SK-N-SH (cell line): ENCODE measurements around the gene SLC25A44. TPM values are rescaled to one million over a fixed set of nuclear protein-coding genes. Genes with fewer than 3 reads are reported as not detected.

Experiments used
- CTCF ChIA-PET: fragments of 300-600, 350-600 bp; formaldehyde crosslinking; extraction: SDS; loops from one replicate; lab custom pipeline; 2021; lab: Yijun Ruan, JAX
- POLR2A ChIA-PET: fragments of 350-600 bp; sonication (Branson Sonifier 250); formaldehyde crosslinking; extraction: SDS; loops from one replicate; lab custom pipeline; 2020; ENCODE audit warnings: antibody characterized with exemption, inconsistent platforms; lab: Yijun Ruan, JAX
- DNase-seq: peaks from one replicate; pipeline ENCODE4 v3.0.0; 2012
- H2AFZ ChIP-seq: fragments of 200-600 bp; sonication (generic); 2 replicates; pipeline ENCODE4 v1.8.1; 2016; ENCODE audit warnings: antibody characterized with exemption, mild to moderate bottlenecking, low read depth
- H3F3A ChIP-seq: fragments of 200-600 bp; sonication (generic); replicated peaks from 2 replicates; pipeline ENCODE3; 2016; ENCODE audit warnings: antibody characterized with exemption, mild to moderate bottlenecking; ENCODE audit not compliant: insufficient read depth
- H3K27ac ChIP-seq, 2 experiments: fragments of 200-500 bp in 1 of 2; fragments of 200-600 bp in 1 of 2; sonication (Bioruptor generic) in 1 of 2; sonication (generic), shearing (Covaris generic) in 1 of 2; 2 replicates each; pipeline versions ENCODE4 v1.5.1 to v1.6.1; 2014 to 2016; ENCODE audit warnings: low read depth in 2 of 2, inconsistent platforms in 1 of 2, low read length in 1 of 2, mild to moderate bottlenecking in 1 of 2, mixed read lengths in 1 of 2
- H3K27me3 ChIP-seq: fragments of 200-600 bp; sonication (generic), shearing (Covaris generic); 2 replicates; pipeline ENCODE4 v1.6.1; 2016; ENCODE audit warnings: mixed run types; ENCODE audit not compliant: insufficient read depth
- H3K36me3 ChIP-seq, 2 experiments: fragments of 200-500 bp in 1 of 2; fragments of 200-600 bp in 1 of 2; sonication (Bioruptor generic) in 1 of 2; sonication (generic) in 1 of 2; replicated peaks in 1 of 2; 2 replicates each; pipeline versions ENCODE3 to v1.5.1; 2014 to 2016; ENCODE audit warnings: low read length in 1 of 2, mild to moderate bottlenecking in 1 of 2; ENCODE audit not compliant: insufficient read depth in 2 of 2, control insufficient read depth in 1 of 2
- H3K4me1 ChIP-seq, 2 experiments: fragments of 200-500 bp in 1 of 2; fragments of 200-600 bp in 1 of 2; sonication (Bioruptor generic) in 1 of 2; sonication (generic), shearing (Covaris generic) in 1 of 2; 2 replicates each; pipeline versions ENCODE4 v1.5.1 to v1.6.1; 2014 to 2016; ENCODE audit warnings: low read depth in 1 of 2, low read length in 1 of 2, mixed run types in 1 of 2; ENCODE audit not compliant: insufficient read depth in 2 of 2, control insufficient read depth in 1 of 2
- H3K4me2 ChIP-seq: fragments of 200-600 bp; sonication (generic), shearing (Covaris generic); 2 replicates; pipeline ENCODE4 v1.6.1; 2017; ENCODE audit warnings: mixed run types
- H3K4me3 ChIP-seq, 2 experiments: fragments of 200-500 bp in 1 of 2; fragments of 200-600 bp in 1 of 2; sonication (Bioruptor generic) in 1 of 2; sonication (generic), shearing (Covaris generic) in 1 of 2; 2 replicates each; pipeline versions ENCODE4 v1.5.1 to v1.8.1; 2014 to 2016; ENCODE audit warnings: low read depth in 2 of 2, inconsistent platforms in 1 of 2, low read length in 1 of 2, mild to moderate bottlenecking in 1 of 2, mixed read lengths in 1 of 2, moderate library complexity in 1 of 2
- H3K79me2 ChIP-seq: fragments of 200-600 bp; sonication (generic); 2 replicates; pipeline ENCODE4 v1.8.1; 2017; ENCODE audit warnings: mild to moderate bottlenecking; ENCODE audit not compliant: insufficient read depth
- H3K9ac ChIP-seq: fragments of 200-600 bp; sonication (generic); 2 replicates; pipeline ENCODE4 v1.6.1; 2017; ENCODE audit warnings: mixed run types
- H3K9me2 ChIP-seq: fragments of 200-600 bp; sonication (generic); 2 replicates; pipeline ENCODE4 v1.6.1; 2017; ENCODE audit warnings: mixed run types
- H3K9me3 ChIP-seq: fragments of 200-600 bp; sonication (generic); 2 replicates; pipeline ENCODE4 v1.6.1; 2017; ENCODE audit warnings: mixed run types, mild to moderate bottlenecking, moderate library complexity
- H4K20me1 ChIP-seq: fragments of 200-600 bp; sonication (generic); 2 replicates; pipeline ENCODE4 v1.6.1; 2017; ENCODE audit warnings: mild to moderate bottlenecking, mixed run types; ENCODE audit not compliant: insufficient read depth
- ELF1 ChIP-seq: IDR thresholded peaks from 2 replicates; pipeline ENCODE4 v1.4.0; 2012
- FOSL2 ChIP-seq: IDR thresholded peaks from 2 replicates; pipeline ENCODE4 v1.4.0; 2012; ENCODE audit warnings: low read depth, mild to moderate bottlenecking, moderate library complexity, borderline replicate concordance
- GABPA ChIP-seq: IDR thresholded peaks from 2 replicates; pipeline ENCODE4 v1.4.0; 2012; ENCODE audit warnings: low read depth, mild to moderate bottlenecking
- GATA2 ChIP-seq: sonication (generic); formaldehyde crosslinking; IDR thresholded peaks from 2 replicates; pipeline ENCODE4 v1.5.0; 2020; ENCODE audit warnings: mild to moderate bottlenecking, missing genetic modification reagents
- JUND ChIP-seq: IDR thresholded peaks from 2 replicates; pipeline ENCODE4 v1.4.0; 2012
- MAX ChIP-seq: IDR thresholded peaks from 2 replicates; pipeline ENCODE4 v1.4.0; 2012; ENCODE audit warnings: low read depth
- MEF2A ChIP-seq: IDR thresholded peaks from 2 replicates; pipeline ENCODE4 v1.4.0; 2012; ENCODE audit warnings: low read depth, borderline replicate concordance
- POLR2AphosphoS5 ChIP-seq: IDR thresholded peaks from 2 replicates; pipeline ENCODE4 v1.6.1; 2012; ENCODE audit warnings: low read depth, low read length
- SIN3A ChIP-seq: IDR thresholded peaks from 2 replicates; pipeline ENCODE4 v1.6.1; 2012; ENCODE audit warnings: low read depth, mild to moderate bottlenecking, low read length, moderate library complexity, borderline replicate concordance
- SMC3 ChIP-seq: IDR thresholded peaks from 2 replicates; pipeline ENCODE4 v1.6.1; 2012; ENCODE audit warnings: low read depth, low read length, improper control_type of control experiment
- TEAD4 ChIP-seq: IDR thresholded peaks from 2 replicates; pipeline ENCODE4 v1.4.0; 2012; ENCODE audit warnings: mild to moderate bottlenecking, borderline replicate concordance; ENCODE audit not compliant: insufficient read depth
- USF2 ChIP-seq: fragments of 150-350 bp; IDR thresholded peaks from 2 replicates; pipeline ENCODE4 v1.6.1; 2017; ENCODE audit warnings: antibody characterized with exemption, low read length, low read depth, borderline replicate concordance
- WGBS: methylation state at CpG from one replicate; pipeline ENCODE4 v1.1.6; 2017; ENCODE audit warnings: low lambda C conversion rate; 5-methylcytosine and 5-hydroxymethylcytosine counted together
- polyA plus RNA-seq, 3 experiments: library from polyadenylated mRNA; depleted of rRNA; stranded (reverse); fragments of >200 nt; gene quantifications; 2 replicates each; pipeline ENCODE4 v1.2.3, GENCODE V29; 2012

SLC25A44 gene
- polyA plus RNA-seq, 1 of the 3 experiments (the other 2 are of a cell fraction) = 28.5 TPM

- TF ChIP-seq MEF2A = no peak
- TF ChIP-seq USF2 = no peak
- TF ChIP-seq POLR2AphosphoS5 = no peak
- TF ChIP-seq SIN3A = no peak
- no peak for TF ChIP-seq GABPA
- TF ChIP-seq SMC3 = no peak
Measured at GRCh38 chr1:156228501-156228900, 34.6 kb downstream of the SLC25A44 start (continued).

GRCh38 chr1:156229809-156230472, 36.0 kb downstream of the SLC25A44 start:
- Histone ChIP-seq H3K27ac (no peak overlapping the region), H3K36me3 (peaks cover 0 to 11% of the 10 kb centered on the region in 2 experiments), H4K20me1 (no peaks in the 10 kb centered on the region), H3K9me2 (no peaks in the 10 kb centered on the region), H3K9me3 (no peaks in the 10 kb centered on the region), H3K9ac (no peak overlapping the region), H2AFZ (no peak overlapping the region), H3F3A (peaks cover 15% of the 10 kb centered on the region), H3K79me2 (peaks cover 4% of the 10 kb centered on the region; the same call in 1 of the 2 replicates), H3K4me1 (peaks cover 0 to 11% of the 10 kb centered on the region in 2 experiments; a peak in 3 of 4 replicates), H3K4me2 (no peak overlapping the region), H3K27me3 (no peaks in the 10 kb centered on the region), H3K4me3 (no peak overlapping the region)
- POLR2A ChIA-PET = no interaction called here
- 95% methylated on average over 11 of the region's 11 CpGs for WGBS
- TF ChIP-seq ELF1 (no peak), FOSL2 (no peak), JUND (no peak)
- CTCF ChIA-PET = interaction anchor here (0.8 to 7.1 kb wide), 9 partner anchors 17 to 133 kb away, joined by 3 to 121 read pairs (median 6); partner anchors contain the start of gene PMF1
- DNase-seq = no peak

GRCh38 chr1:156230473-156230837, 36.6 kb downstream of the SLC25A44 start:
- WGBS = 100% methylated on average over 1 of the region's 1 CpG
- Histone ChIP-seq H3K27ac (no peak overlapping the region), H3K4me1 (peaks cover 0 to 11% of the 10 kb centered on the region in 2 experiments; a peak in 3 of 4 replicates), H3F3A (peaks cover 15% of the 10 kb centered on the region), H3K4me3 (no peak overlapping the region), H4K20me1 (no peaks in the 10 kb centered on the region), H3K27me3 (no peaks in the 10 kb centered on the region), H3K4me2 (no peak overlapping the region), H2AFZ (no peak overlapping the region), H3K36me3 (peaks cover 0 to 11% of the 10 kb centered on the region in 2 experiments), H3K79me2 (peaks cover 4% of the 10 kb centered on the region; the same call in 1 of the 2 replicates), H3K9ac (no peak overlapping the region), H3K9me2 (no peaks in the 10 kb centered on the region), H3K9me3 (no peaks in the 10 kb centered on the region)
- DNase-seq = no peak
- TF ChIP-seq MAX (no peak), TEAD4 (no peak), USF2 (no peak), GATA2 (CRISPR knock-in tag) (no peak)
- POLR2A ChIA-PET = no interaction called here
- CTCF ChIA-PET = interaction anchor here (0.8 to 2.5 kb wide), 6 partner anchors 18 to 140 kb away, joined by 3 to 13 read pairs (median 5); partner anchors contain the start of gene PMF1
